ENCODE data around the gene KIRREL3.

Gene KIRREL3

DNA sequence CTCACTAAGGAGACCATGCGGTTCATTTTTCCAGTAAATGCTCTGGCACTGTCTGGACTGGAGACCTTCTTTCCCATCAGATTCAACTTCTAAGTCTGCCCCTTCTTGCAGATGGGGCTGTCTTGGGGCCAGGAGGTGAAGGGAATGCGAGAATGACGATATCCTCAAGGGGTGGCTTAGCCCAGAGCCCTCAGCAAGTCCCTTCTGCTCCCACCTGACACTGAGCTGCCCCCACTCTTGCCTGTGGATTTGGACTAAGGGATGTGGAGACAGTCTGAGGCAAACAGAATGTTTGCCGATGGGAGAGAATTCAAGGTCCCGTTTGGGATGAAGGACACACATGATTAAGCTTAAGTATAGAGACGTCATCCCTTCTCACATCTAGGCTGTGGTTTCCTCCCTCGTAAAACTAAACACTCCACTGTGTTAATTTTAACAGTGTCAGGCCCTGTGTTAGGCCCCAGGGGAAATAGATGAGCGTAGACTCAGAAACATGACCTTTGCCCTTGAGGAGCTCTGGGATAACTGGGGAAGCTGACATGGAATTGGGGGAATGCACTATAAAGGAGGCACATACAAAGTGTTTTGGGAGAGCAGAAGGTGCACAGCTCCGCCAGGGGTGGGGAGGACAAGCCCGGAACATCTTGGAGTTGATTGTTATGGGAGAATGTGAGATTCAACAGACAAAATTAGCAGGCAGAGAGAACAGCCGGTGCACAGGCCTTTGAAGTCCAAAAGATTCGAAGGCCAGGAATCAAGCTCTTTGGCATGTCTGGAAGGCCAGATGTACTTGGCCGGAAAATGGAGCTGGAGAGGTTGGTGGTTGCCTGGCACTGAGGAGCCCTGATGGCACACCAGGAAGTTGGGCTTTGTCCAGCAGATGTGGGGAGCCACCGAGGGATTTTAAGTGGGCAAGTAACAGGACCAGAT lies 573.5 kb downstream of the KIRREL3 start:
- FAIRE-seq (no peak), DNase-seq (ENCODE audit: insufficient read length, low spot score) (no peak)
- no peak for TF ChIP-seq CTCF (IDR thresholded peaks at IDR 0.05; ENCODE audit: insufficient read depth, missing control alignments)

- TF ChIP-seq CTCF (IDR thresholded peaks at IDR 0.05; ENCODE audit: insufficient read depth, missing control alignments) = no peak
- DNase-seq (ENCODE audit: insufficient read length, low spot score) (no peak), FAIRE-seq (no peak)
Measured at GRCh38 chr11:126426106-126426505, 574.5 kb downstream of the KIRREL3 start.

- no peak for TF ChIP-seq CTCF (IDR thresholded peaks at IDR 0.05; ENCODE audit: insufficient read depth, missing control alignments)
- DNase-seq (ENCODE audit: insufficient read length, low spot score) (no peak), FAIRE-seq (no peak)
Measured at GRCh38 chr11:126424471-126425039, 576.0 kb downstream of the KIRREL3 start.

DNA sequence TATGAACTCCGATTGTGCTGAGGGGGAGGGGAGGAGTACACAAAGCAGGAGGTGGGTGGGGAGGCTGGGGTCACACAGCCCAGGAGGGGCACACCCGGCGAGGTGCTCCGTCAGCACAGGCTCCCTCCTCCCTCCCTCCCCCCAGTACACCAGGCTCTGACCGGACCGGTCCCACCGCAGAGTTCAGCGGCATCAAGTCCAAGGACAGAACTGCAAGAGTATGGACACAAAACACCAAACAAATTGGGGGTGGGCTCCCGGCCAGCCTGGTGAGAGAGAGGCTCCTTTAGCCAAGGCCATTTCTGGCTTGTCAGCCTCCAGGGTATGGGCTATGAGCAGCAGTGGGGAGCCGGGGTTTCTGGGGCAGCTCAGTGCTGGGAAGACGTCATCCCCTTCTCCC lies 576.8 kb downstream of the KIRREL3 start:
- DNase-seq (ENCODE audit: insufficient read length, low spot score) (no peak), FAIRE-seq (no peak)
- TF ChIP-seq CTCF (IDR thresholded peaks at IDR 0.05; ENCODE audit: insufficient read depth, missing control alignments) = no peak

GRCh38 chr11:126423154-126423553 lies 577.4 kb downstream of the KIRREL3 start:
- DNase-seq (ENCODE audit: insufficient read length, low spot score) (no peak), FAIRE-seq (no peak)
- TF ChIP-seq CTCF (IDR thresholded peaks at IDR 0.05; ENCODE audit: insufficient read depth, missing control alignments) = no peak

DNA sequence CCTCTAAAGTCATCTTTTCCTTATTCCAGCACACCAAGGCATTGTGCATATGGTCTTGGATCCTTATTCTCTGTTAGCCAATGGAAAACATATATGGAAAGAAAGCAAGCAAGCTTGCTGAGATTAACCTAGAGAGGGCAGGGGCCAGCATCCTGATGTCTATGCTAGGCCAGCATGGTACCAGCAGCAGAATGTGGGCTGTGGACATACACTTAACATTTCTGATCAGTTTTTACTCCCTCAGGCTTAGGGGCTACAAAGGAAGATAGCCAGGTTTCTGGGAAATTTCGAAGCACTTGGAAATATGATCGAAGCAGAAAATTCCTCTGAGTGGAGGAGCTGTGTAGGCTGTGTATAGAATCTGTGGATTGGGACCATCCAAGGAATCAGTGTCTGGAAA lies 578.1 kb downstream of the KIRREL3 start:
- DNase-seq (ENCODE audit: insufficient read length, low spot score) (no peak), FAIRE-seq (no peak)
- TF ChIP-seq CTCF (IDR thresholded peaks at IDR 0.05; ENCODE audit: insufficient read depth, missing control alignments) = no peak

DNA sequence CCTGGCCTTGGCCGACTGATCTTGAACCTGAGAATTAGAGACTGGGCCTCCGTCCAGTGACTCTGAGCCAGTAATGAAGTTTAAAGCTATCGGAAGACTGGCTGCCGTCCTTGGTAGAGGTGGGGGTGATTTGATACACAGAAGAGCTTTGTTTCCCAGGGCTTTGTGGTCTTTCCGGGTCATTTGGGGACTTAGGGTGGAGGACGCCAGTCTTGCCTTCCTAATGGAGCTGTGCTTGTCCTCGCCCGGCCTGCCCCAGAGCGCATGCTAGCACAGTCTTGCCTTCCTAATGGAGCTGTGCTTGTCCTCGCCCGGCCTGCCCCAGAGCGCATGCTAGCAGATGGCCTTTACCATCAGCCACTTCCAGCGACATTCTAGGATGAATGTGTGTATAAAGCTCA lies 579.3 kb downstream of the KIRREL3 start:
- DNase-seq (ENCODE audit: insufficient read length, low spot score) (no peak), FAIRE-seq (no peak)
- TF ChIP-seq CTCF (IDR thresholded peaks at IDR 0.05; ENCODE audit: insufficient read depth, missing control alignments) = no peak

Data from D721Med (cell line).